Liver (tissue), 9 donors: ENCODE measurements around the gene DMC1. TPM values are rescaled to one million over a fixed set of nuclear protein-coding genes. Genes with fewer than 3 reads are reported as not detected.
A peak's percentile ranks its signal among the peaks of the same experiment; 100 is the strongest.

ENCODE experiments used
- DNase-seq: peaks from one replicate; pipeline ENCODE4 v3.0.0-alpha.2; 2017; ENCODE audit warnings: low spot score
- H3K27ac ChIP-seq, 2 donors: one replicate each; pipeline ENCODE4 v1.7.0; 2013; ENCODE audit warnings: inconsistent platforms in 2 of 2, low read length in 2 of 2, control low read depth in 1 of 2, low read depth in 1 of 2, mild to moderate bottlenecking in 1 of 2
- H3K27me3 ChIP-seq, 4 donors: one replicate each; pipeline versions ENCODE4 v1.6.1 to v1.7.0; 2013; ENCODE audit warnings: low read length in 3 of 4, inconsistent platforms in 1 of 4, mild to moderate bottlenecking in 1 of 4, moderate library complexity in 1 of 4; ENCODE audit not compliant: control insufficient read depth in 4 of 4, insufficient read depth in 4 of 4
- H3K36me3 ChIP-seq, 4 donors: one replicate each; pipeline versions ENCODE4 v1.6.1 to v1.7.0; 2013; ENCODE audit warnings: low read length in 3 of 4, mild to moderate bottlenecking in 3 of 4, low read depth in 1 of 4, moderate library complexity in 1 of 4; ENCODE audit not compliant: control insufficient read depth in 4 of 4, insufficient read depth in 3 of 4
- H3K4me1 ChIP-seq, 4 donors: one replicate each; pipeline versions ENCODE4 v1.6.1 to v1.7.0; 2013; ENCODE audit warnings: low read length in 3 of 4, mild to moderate bottlenecking in 3 of 4, moderate library complexity in 1 of 4; ENCODE audit not compliant: control insufficient read depth in 4 of 4, insufficient read depth in 4 of 4
- H3K4me3 ChIP-seq, 3 donors: one replicate each; pipeline versions ENCODE4 v1.6.1 to v1.7.0; 2013; ENCODE audit warnings: low read length in 3 of 3, control low read depth in 1 of 3, low read depth in 1 of 3, mild to moderate bottlenecking in 1 of 3
- H3K9ac ChIP-seq, 2 donors: one replicate each; pipeline ENCODE4 v1.7.0; 2013; ENCODE audit warnings: low read length in 2 of 2, mild to moderate bottlenecking in 2 of 2, moderate library complexity in 2 of 2, control low read depth in 1 of 2, low read depth in 1 of 2
- H3K9me3 ChIP-seq, 4 donors: one replicate each; pipeline versions ENCODE4 v1.6.1 to v1.7.0; 2013; ENCODE audit warnings: low read length in 3 of 4; ENCODE audit not compliant: control insufficient read depth in 4 of 4
- ATF3 ChIP-seq: IDR thresholded peaks from 2 replicates; pipeline ENCODE4 v1.6.1; 2016; ENCODE audit warnings: antibody characterized with exemption
- EGR1 ChIP-seq, 2 donors: IDR thresholded peaks; 2 replicates each; pipeline ENCODE4 v1.6.1; 2016 to 2018; ENCODE audit warnings: antibody characterized with exemption in 2 of 2, low read depth in 2 of 2
- FOXA2 ChIP-seq: IDR thresholded peaks from 2 replicates; pipeline ENCODE4 v1.6.1; 2016; ENCODE audit warnings: antibody characterized with exemption
- GABPA ChIP-seq, 2 donors: IDR thresholded peaks in 1 of 2; conservative IDR thresholded peaks in 1 of 2; 2 replicates each; pipeline ENCODE4 v1.6.1; 2016; ENCODE audit warnings: antibody characterized with exemption in 2 of 2, mild to moderate bottlenecking in 1 of 2, moderate library complexity in 1 of 2
- HNF4A ChIP-seq, 2 donors: conservative IDR thresholded peaks; 2 replicates each; pipeline ENCODE4 v1.6.1; 2016; ENCODE audit warnings: antibody characterized with exemption in 2 of 2, mild to moderate bottlenecking in 2 of 2
- JUND ChIP-seq, 2 donors: IDR thresholded peaks; 2 replicates each; pipeline ENCODE4 v1.6.1; 2016; ENCODE audit warnings: antibody characterized with exemption in 2 of 2
- MAX ChIP-seq: IDR thresholded peaks from 2 replicates; pipeline ENCODE4 v1.6.1; 2016; ENCODE audit warnings: antibody characterized with exemption
- RAD21 ChIP-seq, 2 donors: IDR thresholded peaks; 2 replicates each; pipeline ENCODE4 v1.6.1; 2016; ENCODE audit warnings: antibody characterized with exemption in 2 of 2, mild to moderate bottlenecking in 2 of 2
- REST ChIP-seq: IDR thresholded peaks from 2 replicates; pipeline ENCODE4 v1.6.1; 2016; ENCODE audit warnings: antibody characterized with exemption, mild to moderate bottlenecking
- RXRA ChIP-seq, 2 donors: IDR thresholded peaks; 2 replicates each; pipeline ENCODE4 v1.6.1; 2017 to 2018; ENCODE audit warnings: antibody characterized with exemption in 2 of 2, mild to moderate bottlenecking in 1 of 2
- TAF1 ChIP-seq: conservative IDR thresholded peaks from 2 replicates; pipeline ENCODE4 v1.6.1; 2016; ENCODE audit warnings: antibody characterized with exemption, mild to moderate bottlenecking
- WGBS: extraction: QIAGEN DNeasy Blood & Tissue Kit; methylation state at CpG from one replicate; pipeline ENCODE4 v1.1.7; 2013; 5-methylcytosine and 5-hydroxymethylcytosine counted together
- polyA plus RNA-seq, 2 donors: library from polyadenylated mRNA; stranded (reverse) in 1 of 2; unstranded in 1 of 2; fragments of 200-250 nt in 1 of 2; fragments of >200 nt in 1 of 2; fragmentation: Nextera tagmentation in 1 of 2; extraction: Ambion mirVana in 1 of 2; gene quantifications; one replicate each; pipeline versions ENCODE4 v1.2.1 to v1.2.3, GENCODE V29; 2013 to 2015
- total RNA-seq, 2 donors: library from RNA; depleted of rRNA; stranded (reverse); fragments of >200 nt; gene quantifications; one replicate each; pipeline ENCODE4 v1.2.3, GENCODE V29; 2014
- donor health status: healthy.
- donor health status: healthy.
- donor health status: healthy.
- donor health status: healthy.
- donor health status: healthy.

Gene DMC1
- total and polyA plus RNA-seq, 4 donors: 0.25 to 6.8 (median 1.1) TPM; not detected in 1

GRCh38 chr22:38487946-38488345 lies 82.0 kb downstream of the DMC1 start:
- TF ChIP-seq JUND (IDR thresholded peaks at IDR 0.05) (no peak), RXRA (IDR thresholded peaks at IDR 0.05) (no peak), REST (no peak), ATF3 (no peak)
- Histone ChIP-seq H3K9ac (no peak overlapping the region), H3K4me3 (no peak overlapping the region), H3K4me1 (peaks cover 2 to 5% (median 2%) of the 10 kb centered on the region in 4 donors), H3K9me3 (no peaks in the 10 kb centered on the region), H3K27ac (no peak overlapping the region), H3K36me3 (peaks cover 30 to 78% (median 73%) of the 10 kb centered on the region in 4 donors), H3K27me3 (no peaks in the 10 kb centered on the region)
- no peak for DNase-seq
- 94% methylated on average over 6 of the region's 6 CpGs for WGBS

GRCh38 chr22:38485783-38486182 lies 84.2 kb downstream of the DMC1 start:
- Histone ChIP-seq H3K27me3 (no peaks in the 10 kb centered on the region), H3K36me3 (peaks cover 30 to 87% (median 80%) of the 10 kb centered on the region in 4 donors), H3K9ac (no peak overlapping the region), H3K9me3 (no peaks in the 10 kb centered on the region), H3K4me3 (no peak overlapping the region), H3K4me1 (peaks cover 2 to 3% (median 2%) of the 10 kb centered on the region in 4 donors), H3K27ac (no peak overlapping the region)
- DNase-seq: no peak
- WGBS: 55% methylated on average over 5 of the region's 5 CpGs
- peak in 1 of 2 donors; percentile 8 for TF ChIP-seq RAD21 (IDR thresholded peaks at IDR 0.05)
- TF ChIP-seq JUND (IDR thresholded peaks at IDR 0.05): no peak
- TF ChIP-seq TAF1: no peak
- no peak for TF ChIP-seq RXRA (IDR thresholded peaks at IDR 0.05)
- no peak for TF ChIP-seq GABPA (IDR thresholded peaks at IDR 0.05 in 1 of 2, conservative IDR thresholded peaks at IDR 0.05 in 1 of 2)

- H3K27ac ChIP-seq: no peak overlapping the region
- H3K36me3 ChIP-seq: peaks cover 22 to 75% (median 67%) of the 10 kb centered on the region in 4 donors
- no peak for DNase-seq
- H3K4me1 ChIP-seq: no peaks in the 10 kb centered on the region
- H3K9me3 ChIP-seq: no peaks in the 10 kb centered on the region
- H3K9ac ChIP-seq: no peak overlapping the region
- no peak overlapping the region for H3K4me3 ChIP-seq
- no peak for TF ChIP-seq FOXA2
- no peak for TF ChIP-seq ATF3
- TF ChIP-seq RXRA (IDR thresholded peaks at IDR 0.05): no peak
- no peak for TF ChIP-seq EGR1 (IDR thresholded peaks at IDR 0.05; ENCODE audit: low read depth in 2 of 2)
- no peak for TF ChIP-seq REST
- no peak for TF ChIP-seq TAF1
- TF ChIP-seq MAX: no peak
- TF ChIP-seq HNF4A (conservative IDR thresholded peaks at IDR 0.05): no peak
- 85% methylated on average over 1 of the region's 1 CpG for WGBS
- no peaks in the 10 kb centered on the region for H3K27me3 ChIP-seq
Measured at GRCh38 chr22:38484244-38484643, 85.7 kb downstream of the DMC1 start.
